H1 (cell line): ENCODE measurements around the gene AGAP3. TPM values are rescaled to one million over a fixed set of nuclear protein-coding genes. Genes with fewer than 3 reads are reported as not detected.

Experiments
- polyA plus RNA-seq, 7 experiments: library from polyadenylated mRNA; depleted of rRNA in 3 of 7; stranded (reverse) in 5 of 7; unstranded in 2 of 7; fragments of >200 nt in 5 of 7; fragments of 200-250 nt in 2 of 7; gene quantifications; 1 replicate in 5 of 7; 2 replicates in 1 of 7; 4 replicates in 1 of 7; pipeline versions ENCODE4 v1.2.1 to v1.2.3, GENCODE V29; 2011 to 2013; ENCODE audit warnings: missing spikeins in 2 of 7, mixed read lengths in 2 of 7
- total RNA-seq: library from RNA; stranded (reverse); fragmentation: NEBNext Ultra II Directional; extraction: Animal tissue kit (Norgen Biotek cat#: 25700); gene quantifications from 2 replicates; pipeline ENCODE4 v1.2.1, GENCODE V29; 2021

Gene AGAP3
- total and polyA plus RNA-seq, 2 of the 8 experiments (the other 6 are each of a cell fraction or from before 2014, with no cell fraction given), result 66.4 to 120 TPM

Other genes with a start within 250 kb of the AGAP3 start
- gene AOC1, start 234.0 kb upstream of the AGAP3 start, total RNA-seq, result 0.15 and 0.48 TPM in 2 replicates
- 0.17 TPM in 2 replicates for gene AOC1, start 234.0 kb upstream of the AGAP3 start, polyA plus RNA-seq (2011; rRNA removed)
- 7.7 and 8.0 TPM in 2 replicates for gene KCNH2, start 108.2 kb upstream of the AGAP3 start, total RNA-seq
- gene KCNH2, start 108.2 kb upstream of the AGAP3 start, polyA plus RNA-seq (2011; rRNA removed), result 15.0 and 20.5 TPM in 2 replicates
- 4.4 and 4.7 TPM in 2 replicates for gene NOS3, start 95.5 kb upstream of the AGAP3 start, total RNA-seq
- 16.2 and 20.9 TPM in 2 replicates for gene NOS3, start 95.5 kb upstream of the AGAP3 start, polyA plus RNA-seq (2011; rRNA removed)
- 2.3 and 2.6 TPM in 2 replicates for gene ATG9B, start 62.0 kb upstream of the AGAP3 start, total RNA-seq
- gene ATG9B, start 62.0 kb upstream of the AGAP3 start, polyA plus RNA-seq (2011; rRNA removed), result 1.4 and 2.7 TPM in 2 replicates
- 22.2 and 27.0 TPM in 2 replicates for gene ABCB8, start 58.0 kb upstream of the AGAP3 start, total RNA-seq
- 17.7 and 26.0 TPM in 2 replicates for gene ABCB8, start 58.0 kb upstream of the AGAP3 start, polyA plus RNA-seq (2011; rRNA removed)
- gene ASIC3, start 37.9 kb upstream of the AGAP3 start, total RNA-seq, result 1.4 and 1.9 TPM in 2 replicates
- gene ASIC3, start 37.9 kb upstream of the AGAP3 start, polyA plus RNA-seq (2011; rRNA removed), result 1.6 and 4.3 TPM in 2 replicates
- gene CDK5, start 28.6 kb upstream of the AGAP3 start, total RNA-seq, result 22.7 and 22.8 TPM in 2 replicates
- 37.2 and 47.8 TPM in 2 replicates for gene CDK5, start 28.6 kb upstream of the AGAP3 start, polyA plus RNA-seq (2011; rRNA removed)
- gene SLC4A2, start 26.9 kb upstream of the AGAP3 start, total RNA-seq, result 147 and 148 TPM in 2 replicates
- gene SLC4A2, start 26.9 kb upstream of the AGAP3 start, polyA plus RNA-seq (2011; rRNA removed), result 72.6 and 105 TPM in 2 replicates
- 39.4 and 43.8 TPM in 2 replicates for gene FASTK, start 5.7 kb upstream of the AGAP3 start, total RNA-seq
- 84.0 and 116 TPM in 2 replicates for gene FASTK, start 5.7 kb upstream of the AGAP3 start, polyA plus RNA-seq (2011; rRNA removed)
- 41.4 and 48.7 TPM in 2 replicates for gene TMUB1, start 3.0 kb upstream of the AGAP3 start, total RNA-seq
- 56.2 and 85.7 TPM in 2 replicates for gene TMUB1, start 3.0 kb upstream of the AGAP3 start, polyA plus RNA-seq (2011; rRNA removed)
- not detected in 2 replicates for gene GBX1, start 81.2 kb downstream of the AGAP3 start, total RNA-seq
- not detected in 2 replicates for gene GBX1, start 81.2 kb downstream of the AGAP3 start, polyA plus RNA-seq (2011; rRNA removed)
- gene ASB10, start 100.8 kb downstream of the AGAP3 start, total RNA-seq, result not detected in 2 replicates
- not detected in 2 replicates for gene ASB10, start 100.8 kb downstream of the AGAP3 start, polyA plus RNA-seq (2011; rRNA removed)
- not detected in 2 replicates for gene H2BK1, start 124.0 kb downstream of the AGAP3 start, total RNA-seq
- not detected in 2 replicates for gene H2BK1, start 124.0 kb downstream of the AGAP3 start, polyA plus RNA-seq (2011; rRNA removed)
- gene ABCF2, start 140.7 kb downstream of the AGAP3 start, total RNA-seq, result 51.0 and 55.0 TPM in 2 replicates
- gene ABCF2, start 140.7 kb downstream of the AGAP3 start, polyA plus RNA-seq (2011; rRNA removed), result 26.4 and 28.0 TPM in 2 replicates
- 20.6 and 20.8 TPM in 2 replicates for gene CHPF2, start 146.0 kb downstream of the AGAP3 start, total RNA-seq
- 14.4 and 20.0 TPM in 2 replicates for gene CHPF2, start 146.0 kb downstream of the AGAP3 start, polyA plus RNA-seq (2011; rRNA removed)
- gene SMARCD3, start 162.2 kb downstream of the AGAP3 start, total RNA-seq, result 3.0 and 4.6 TPM in 2 replicates
- gene SMARCD3, start 162.2 kb downstream of the AGAP3 start, polyA plus RNA-seq (2011; rRNA removed), result 5.6 and 6.2 TPM in 2 replicates